Neural progenitor cell (in vitro differentiated cells): ENCODE measurements around the gene FBLN7. TPM values are rescaled to one million over a fixed set of nuclear protein-coding genes. Genes with fewer than 3 reads are reported as not detected.

Source experiments
- DNase-seq: peaks from one replicate; pipeline ENCODE4 v3.0.0-alpha.2; 2016; ENCODE audit warnings: low spot score
- H2AFZ ChIP-seq: fragments of 200-600 bp; sonication (generic); replicated peaks from 2 replicates; pipeline ENCODE4 v1.6.1; 2016; ENCODE audit warnings: antibody characterized with exemption
- H3F3A ChIP-seq: fragments of 200-600 bp; sonication (generic); 2 replicates; pipeline ENCODE4 v1.6.1; 2016; ENCODE audit warnings: antibody characterized with exemption, low read depth
- H3K27ac ChIP-seq: fragments of 200-600 bp; sonication (generic); 2 replicates; pipeline ENCODE4 v1.5.1; 2016; ENCODE audit warnings: mild to moderate bottlenecking
- H3K27me3 ChIP-seq: fragments of 200-600 bp; sonication (generic); 2 replicates; pipeline ENCODE4 v1.6.1; 2016; ENCODE audit warnings: mild to moderate bottlenecking, moderate library complexity
- H3K36me3 ChIP-seq: fragments of 200-600 bp; sonication (generic); 2 replicates; pipeline ENCODE4 v1.5.1; 2016
- H3K4me1 ChIP-seq: fragments of 200-600 bp; sonication (generic); 2 replicates; pipeline ENCODE4 v1.6.1; 2016; ENCODE audit warnings: mixed run types
- H3K4me2 ChIP-seq: fragments of 200-600 bp; sonication (generic); 2 replicates; pipeline ENCODE4 v1.6.1; 2016
- H3K4me3 ChIP-seq: fragments of 200-600 bp; sonication (generic); 2 replicates; pipeline ENCODE4 v1.5.1; 2016
- H3K79me2 ChIP-seq: fragments of 200-600 bp; sonication (generic); 2 replicates; pipeline ENCODE4 v1.6.1; 2016; ENCODE audit warnings: low read depth
- H3K9ac ChIP-seq: fragments of 200-600 bp; sonication (generic); 2 replicates; pipeline ENCODE4 v1.6.1; 2016
- H3K9me3 ChIP-seq: fragments of 200-600 bp; sonication (generic); 2 replicates; pipeline ENCODE4 v1.5.1; 2016; ENCODE audit warnings: low read depth
- H4K20me1 ChIP-seq: fragments of 200-600 bp; sonication (generic); 2 replicates; pipeline ENCODE4 v1.6.1; 2016; ENCODE audit warnings: low read depth
- H3K27ac Mint-ChIP-seq: 3 replicates; pipeline ENCODE4 v1.8.0; 2021; ENCODE audit warnings: mixed read lengths
- H3K27me3 Mint-ChIP-seq: 2 replicates; pipeline ENCODE4 v1.8.0; 2022; ENCODE audit warnings: low read depth, mild to moderate bottlenecking, inconsistent platforms, moderate library complexity, mixed read lengths; ENCODE audit not compliant: insufficient read depth
- H3K36me3 Mint-ChIP-seq: 3 replicates; pipeline ENCODE4 v1.8.0; 2021; ENCODE audit warnings: mixed read lengths
- H3K4me1 Mint-ChIP-seq: 3 replicates; pipeline ENCODE4 v1.8.0; 2021; ENCODE audit warnings: mixed read lengths
- H3K4me3 Mint-ChIP-seq: 3 replicates; pipeline ENCODE4 v1.8.0; 2021; ENCODE audit warnings: mild to moderate bottlenecking, moderate library complexity, mixed read lengths
- H3K9me3 Mint-ChIP-seq: 3 replicates; pipeline ENCODE4 v1.8.0; 2020; ENCODE audit warnings: mixed read lengths
- CTCF ChIP-seq: fragments of 200-600 bp; sonication (generic); IDR thresholded peaks from 2 replicates; pipeline ENCODE4 v1.5.1; 2017; ENCODE audit warnings: antibody characterized with exemption, mild to moderate bottlenecking
- EZH2 ChIP-seq: fragments of 200-600 bp; sonication (generic); IDR thresholded peaks from 2 replicates; pipeline ENCODE4 v1.6.1; 2017; ENCODE audit warnings: antibody characterized with exemption, mild to moderate bottlenecking, moderate library complexity
- EZH2phosphoT487 ChIP-seq: fragments of 200-600 bp; sonication (generic); IDR thresholded peaks from 2 replicates; pipeline ENCODE4 v1.6.1; 2017; ENCODE audit warnings: antibody characterized with exemption
- total RNA-seq: library from RNA; depleted of rRNA; stranded (reverse); fragments of >200 nt; gene quantifications from 2 replicates; pipeline ENCODE4 v1.2.3, GENCODE V29; 2015; ENCODE audit warnings: low replicate concordance

The FBLN7 gene
- total RNA-seq: 7.8 and 18.4 TPM in 2 replicates

GRCh38 chr2:112138159-112139032 lies at the start of gene FBLN7:
FBLN7 (plus strand) TSS chr2:112138385; CDS start chr2:112138656, 271 bp downstream.
- Mint-ChIP-seq H3K4me3 (peak within 1 kb of the TSS; percentile 84), H3K27ac (peak within 1 kb of the TSS; percentile 13), H3K27me3 (peaks cover 4% of the 10 kb centered on the region), H3K4me1 (peaks cover 26% of the 10 kb centered on the region), H3K9me3 (peaks cover 3% of the 10 kb centered on the region), H3K36me3 (peaks cover 18% of the 10 kb centered on the region)
- peaks cover 15% of the 10 kb centered on the region for H3K4me1 ChIP-seq
- H2AFZ ChIP-seq: peak within 1 kb of the TSS; percentile 79
- peaks cover 18% of the 10 kb centered on the region for H3F3A ChIP-seq
- H4K20me1 ChIP-seq: peaks cover 22% of the 10 kb centered on the region
- H3K9me3 ChIP-seq: no peaks in the 10 kb centered on the region
- H3K4me3 ChIP-seq: peak within 1 kb of the TSS; percentile 59
- DNase-seq: peak; percentile 77
- H3K27me3 ChIP-seq: peaks cover 39% of the 10 kb centered on the region
- peaks cover 22% of the 10 kb centered on the region for H3K79me2 ChIP-seq
- H3K27ac ChIP-seq: no peak within 1 kb of the TSS
- no peak for TF ChIP-seq CTCF
- no peak for TF ChIP-seq EZH2
- TF ChIP-seq EZH2phosphoT487: no peak
- H3K9ac ChIP-seq: no peak within 1 kb of the TSS
- H3K36me3 ChIP-seq: peaks cover 4% of the 10 kb centered on the region
- H3K4me2 ChIP-seq: peak within 1 kb of the TSS; percentile 89

- no peaks in the 10 kb centered on the region for H3F3A ChIP-seq
- no peak overlapping the region for H3K4me3 Mint-ChIP-seq
- H3K27me3 ChIP-seq: no peaks in the 10 kb centered on the region
- no peak overlapping the region for H3K27ac Mint-ChIP-seq
- no peaks in the 10 kb centered on the region for H4K20me1 ChIP-seq
- H3K9ac ChIP-seq: no peak overlapping the region
- H3K36me3 ChIP-seq: no peaks in the 10 kb centered on the region
- H3K9me3 Mint-ChIP-seq: no peaks in the 10 kb centered on the region
- no peak overlapping the region for H3K4me3 ChIP-seq
- H3K27me3 Mint-ChIP-seq: peaks cover 4% of the 10 kb centered on the region
- H3K4me1 Mint-ChIP-seq: no peaks in the 10 kb centered on the region
- no peak overlapping the region for H3K4me2 ChIP-seq
- no peaks in the 10 kb centered on the region for H3K9me3 ChIP-seq
- H3K4me1 ChIP-seq: no peaks in the 10 kb centered on the region
- no peak overlapping the region for H3K27ac ChIP-seq
- no peak overlapping the region for H2AFZ ChIP-seq
- TF ChIP-seq EZH2 (no peak), CTCF (no peak), EZH2phosphoT487 (no peak)
- peaks cover 43% of the 10 kb centered on the region for H3K36me3 Mint-ChIP-seq
- no peak for DNase-seq
- no peaks in the 10 kb centered on the region for H3K79me2 ChIP-seq
These were observed 48.8 kb upstream of the FBLN7 start for GRCh38 chr2:112089375-112089774.

- Mint-ChIP-seq H3K27me3 (peaks cover 2% of the 10 kb centered on the region), H3K27ac (no peak overlapping the region)
These were observed 45.7 kb upstream of the FBLN7 start for GRCh38 chr2:112092286-112093041.

More at GRCh38 chr2:112092286-112093041, 45.7 kb upstream of the FBLN7 start:
- H3K9me3 ChIP-seq: no peaks in the 10 kb centered on the region
- TF ChIP-seq EZH2phosphoT487: no peak
- H3K27ac ChIP-seq: no peak overlapping the region
- H3K4me2 ChIP-seq: no peak overlapping the region
- Mint-ChIP-seq H3K4me1 (no peaks in the 10 kb centered on the region), H3K4me3 (no peak overlapping the region), H3K36me3 (peaks cover 24% of the 10 kb centered on the region), H3K9me3 (no peaks in the 10 kb centered on the region)
- no peak overlapping the region for H2AFZ ChIP-seq
- no peaks in the 10 kb centered on the region for H3K79me2 ChIP-seq
- no peak overlapping the region for H3K9ac ChIP-seq
- no peaks in the 10 kb centered on the region for H3K27me3 ChIP-seq
- no peaks in the 10 kb centered on the region for H3F3A ChIP-seq
- no peak for DNase-seq
- no peaks in the 10 kb centered on the region for H4K20me1 ChIP-seq
- H3K36me3 ChIP-seq: no peaks in the 10 kb centered on the region
- no peak overlapping the region for H3K4me3 ChIP-seq
- H3K4me1 ChIP-seq: no peaks in the 10 kb centered on the region
